Measurements from ENCODE around the gene DDR2. TPM values are rescaled to one million over a fixed set of nuclear protein-coding genes. Genes with fewer than 3 reads are reported as not detected.
"Not testable (repeated sequence)": the region's sequence is repeated elsewhere in the genome, so short reads cannot be mapped to it uniquely, and the experiment has no call there.

DDR2 gene
- total RNA-seq, 2 donors from 2014 or later = 75.1 to 80.3 TPM

DNA sequence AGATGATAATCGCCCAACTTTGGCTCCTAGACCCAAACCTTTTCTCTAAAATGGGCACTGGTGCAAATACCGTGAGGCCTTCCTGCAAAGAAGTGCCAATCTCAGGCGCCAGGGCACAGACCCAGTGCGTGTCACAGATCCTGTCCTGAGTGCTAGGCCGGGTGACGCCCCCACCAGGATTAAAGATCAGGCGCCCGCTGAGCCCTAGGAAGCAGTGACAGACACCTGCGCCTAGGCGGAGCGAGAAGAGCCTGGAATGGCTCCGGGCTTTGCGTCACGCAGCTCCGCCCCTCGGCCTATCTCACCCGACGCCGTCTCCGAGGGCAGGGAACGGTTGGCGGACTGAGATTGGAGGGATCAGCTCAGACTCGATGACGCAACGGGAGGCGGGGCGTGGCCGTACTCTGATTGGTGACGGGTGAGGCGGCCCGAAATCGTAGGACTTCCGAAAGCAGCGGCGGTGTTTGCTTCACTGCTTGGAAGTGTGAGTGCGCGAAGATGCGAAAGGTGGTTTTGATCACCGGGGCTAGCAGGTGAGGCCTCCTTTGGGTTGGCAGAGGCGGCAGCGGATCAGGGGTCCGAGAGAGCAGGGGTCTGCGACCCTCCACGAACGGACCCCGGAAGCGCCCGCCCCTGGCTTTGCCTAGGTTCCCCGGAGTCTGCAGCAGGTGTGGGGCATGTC lies 158.2 kb downstream of the DDR2 start, which contains the start of gene HSD17B7:
Gene HSD17B7 (plus strand): TSS at position 400 of the 682 bp plus-strand sequence. CDS start 99 bp downstream, at position 499.
- peak; percentile 79 for DNase-seq
- intact Hi-C loops (cut with DNase I) = loop anchor here in 1 of 2 donors (10.0 kb wide), 1 partner anchor 176 kb away; no protein-coding TSS in a partner anchor
- ATAC-seq = peak; percentile 100

- intact Hi-C loops (cut with DNase I) = loop anchor here in 1 of 2 donors (10.0 kb wide), 1 partner anchor 176 kb away; no protein-coding TSS in a partner anchor
- ATAC-seq = peak; percentile 14 to 44
- DNase-seq = not testable (repeated sequence)
Observed at GRCh38 chr1:162790985-162791357, 158.7 kb downstream of the DDR2 start.

- DNase-seq, ATAC-seq: not testable (repeated sequence)
- intact Hi-C loops (cut with DNase I) = loop anchor here in 1 of 2 donors (10.0 kb wide), 1 partner anchor 179 kb away; no protein-coding TSS in a partner anchor
Observed at GRCh38 chr1:162794284-162794683, 162.0 kb downstream of the DDR2 start.

DNA sequence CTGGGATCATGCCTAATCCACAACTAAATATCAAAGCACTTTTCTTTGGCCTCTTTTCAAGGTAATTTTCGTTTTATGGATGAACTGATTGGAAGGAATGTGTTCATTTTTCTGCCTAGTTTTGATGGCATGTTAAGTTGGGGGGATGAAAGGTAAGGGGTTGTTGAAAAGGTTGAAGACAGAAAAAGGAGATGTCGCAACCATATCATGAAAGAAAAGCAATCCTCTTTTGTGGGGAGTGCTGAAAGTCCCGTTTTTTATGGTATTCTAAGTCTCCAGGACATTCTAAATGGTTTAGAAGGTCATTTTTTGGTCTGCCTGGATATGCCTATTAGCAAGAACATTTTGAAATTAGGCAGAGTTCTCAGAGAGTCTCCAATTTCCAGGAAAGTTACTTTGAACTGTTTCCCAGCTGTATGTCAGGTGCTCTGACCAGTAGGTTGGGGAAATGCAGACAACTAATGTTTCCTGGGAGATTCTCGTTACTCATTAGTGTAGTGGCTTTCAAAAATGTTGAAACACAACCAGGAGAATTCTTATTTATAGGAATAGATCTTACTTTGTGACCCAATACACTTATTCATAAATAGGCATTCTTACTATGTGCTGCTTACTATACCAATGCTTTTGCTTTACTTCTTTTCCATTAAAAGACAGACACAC lies 164.5 kb downstream of the DDR2 start:
- intact Hi-C loops (cut with DNase I) = loop anchor here in 1 of 2 donors (10.0 kb wide), 1 partner anchor 182 kb away; no protein-coding TSS in a partner anchor

DNA sequence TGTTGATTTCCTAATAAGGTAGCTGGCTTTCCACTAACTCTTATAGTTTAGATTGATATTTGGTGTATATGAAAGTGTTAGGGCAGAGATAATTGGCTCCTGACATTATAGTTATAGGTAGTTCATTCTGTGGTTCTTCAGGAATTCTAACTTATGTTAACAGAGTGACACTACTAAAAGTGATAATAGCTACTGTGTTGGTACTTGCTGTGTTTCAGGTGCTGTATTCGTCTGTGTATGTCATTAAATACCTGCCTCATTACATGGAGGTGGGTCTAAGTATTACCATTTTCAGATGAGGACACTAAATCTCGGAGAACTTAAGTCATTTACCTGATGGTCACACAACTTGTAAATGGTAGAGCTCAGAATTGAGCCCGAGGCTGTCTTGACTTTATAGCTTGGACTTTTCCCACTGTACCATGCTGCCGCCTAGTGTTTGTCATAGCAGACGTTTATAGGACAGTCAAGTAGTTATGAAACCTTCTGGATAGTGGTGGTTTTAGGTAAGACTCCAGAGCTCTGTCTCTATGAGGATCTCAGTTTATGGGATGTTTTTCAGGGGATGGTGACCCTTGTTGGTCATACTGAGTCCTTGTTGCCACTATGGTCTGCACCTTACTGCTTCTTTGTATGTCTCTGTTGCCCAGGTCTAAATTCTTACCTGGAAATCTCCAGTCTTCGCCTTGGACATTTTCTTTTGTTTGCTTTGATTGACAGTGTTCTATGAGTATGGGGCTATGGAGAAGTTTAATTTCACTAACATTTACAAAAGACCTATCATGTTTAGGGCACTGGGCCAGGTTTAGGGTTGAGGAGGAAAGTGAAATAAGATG lies 167.9 kb downstream of the DDR2 start:
- DNase-seq = peak; percentile 59
- peak; percentile 89 to 95 for ATAC-seq
- intact Hi-C loops (cut with DNase I) = loop anchor here (2.0 to 10.0 kb wide), 2 partner anchors 185 to 187 kb away; no protein-coding TSS in a partner anchor

More for the DNA sequence above, 164.5 kb downstream of the DDR2 start:
- DNase-seq, ATAC-seq: not testable (repeated sequence)

- ATAC-seq; intact Hi-C loops (cut with DNase I); DNase-seq: not testable (repeated sequence)
Observed at GRCh38 chr1:162807503-162807902, 175.2 kb downstream of the DDR2 start.

- intact Hi-C loops (cut with DNase I); ATAC-seq; DNase-seq: not testable (repeated sequence)
Observed at GRCh38 chr1:162812357-162812756, 180.1 kb downstream of the DDR2 start.

DNA sequence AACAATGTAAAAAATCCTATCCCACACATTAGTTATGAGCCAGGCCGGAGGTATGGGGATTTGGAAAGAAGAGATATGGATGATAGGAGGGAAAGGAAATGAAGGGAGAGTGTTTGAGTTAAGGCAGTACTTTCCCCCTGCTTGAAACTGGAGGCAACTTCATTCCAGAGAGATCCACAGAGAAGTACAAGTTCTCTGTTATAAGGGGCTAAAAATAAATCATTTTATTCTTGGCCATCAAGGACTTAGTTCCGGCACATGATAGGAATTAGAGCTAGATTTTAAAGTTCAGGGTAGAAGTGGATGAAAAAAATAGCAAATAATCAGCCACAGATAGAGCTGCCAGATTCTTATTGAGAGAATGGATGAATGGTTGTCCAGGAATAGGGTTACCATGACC lies 185.9 kb downstream of the DDR2 start:
- intact Hi-C loops (cut with DNase I); DNase-seq: not testable (repeated sequence)
- ATAC-seq = peak in 1 of 2 donors; percentile 31

DNA sequence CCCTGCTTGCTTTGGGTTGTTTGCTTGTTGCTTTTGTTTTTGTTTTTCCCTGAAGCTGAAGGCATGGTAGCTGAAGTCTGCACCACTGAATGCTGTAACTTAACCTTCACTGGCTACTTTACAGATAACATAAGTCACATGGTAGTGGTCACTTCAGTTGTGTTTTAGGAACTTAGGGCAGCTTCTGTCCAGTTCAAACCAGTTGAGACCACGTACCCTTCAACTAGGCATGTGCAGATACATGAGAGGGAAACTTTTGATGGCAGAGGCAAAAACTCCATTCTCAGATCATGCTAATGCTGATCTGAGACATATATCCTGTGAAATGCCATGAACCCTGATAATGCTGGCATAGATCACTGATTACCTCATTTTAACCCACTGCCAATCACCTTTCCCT lies 186.4 kb downstream of the DDR2 start:
- intact Hi-C loops (cut with DNase I); ATAC-seq; DNase-seq: not testable (repeated sequence)

DNA sequence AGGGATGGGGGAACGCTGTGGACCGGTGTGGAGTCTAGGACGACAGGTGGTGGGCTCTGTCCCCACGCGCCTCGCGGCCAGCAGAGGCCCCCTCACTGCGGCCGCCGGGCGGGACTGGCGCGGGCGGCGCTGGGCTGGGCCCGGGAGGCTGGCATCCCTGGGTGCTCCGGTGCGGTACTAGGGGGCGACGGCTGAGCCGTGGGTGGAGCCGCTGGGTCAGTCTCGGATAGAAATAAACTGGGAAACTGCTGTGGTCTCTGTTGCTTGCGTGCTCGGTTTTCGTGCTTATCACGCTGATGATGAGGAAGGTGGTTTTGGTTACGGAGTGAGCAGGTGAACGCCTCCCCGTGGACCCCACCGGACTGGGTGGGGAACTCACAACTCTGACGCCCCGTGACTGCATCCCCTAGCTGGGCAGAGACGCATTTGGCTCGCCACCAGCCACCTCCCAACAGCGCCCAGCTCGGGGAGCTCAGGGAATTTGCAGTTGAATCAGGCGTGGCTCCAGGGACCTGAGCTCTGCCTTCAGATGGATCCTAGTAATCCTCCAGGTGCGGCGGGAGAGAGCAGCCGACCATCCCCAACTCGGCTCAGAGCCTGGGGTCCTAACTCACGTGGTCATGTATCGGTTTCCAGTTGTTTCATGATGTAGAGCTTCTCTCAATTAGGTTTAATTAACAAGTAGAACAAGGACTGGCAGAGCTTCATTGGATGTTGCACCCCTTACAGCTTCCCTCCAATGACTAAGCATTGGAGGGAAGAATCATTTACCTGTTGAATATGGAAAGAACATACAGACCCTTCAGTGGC lies 190.3 kb downstream of the DDR2 start:
- ATAC-seq = peak; percentile 80 to 82

DNA sequence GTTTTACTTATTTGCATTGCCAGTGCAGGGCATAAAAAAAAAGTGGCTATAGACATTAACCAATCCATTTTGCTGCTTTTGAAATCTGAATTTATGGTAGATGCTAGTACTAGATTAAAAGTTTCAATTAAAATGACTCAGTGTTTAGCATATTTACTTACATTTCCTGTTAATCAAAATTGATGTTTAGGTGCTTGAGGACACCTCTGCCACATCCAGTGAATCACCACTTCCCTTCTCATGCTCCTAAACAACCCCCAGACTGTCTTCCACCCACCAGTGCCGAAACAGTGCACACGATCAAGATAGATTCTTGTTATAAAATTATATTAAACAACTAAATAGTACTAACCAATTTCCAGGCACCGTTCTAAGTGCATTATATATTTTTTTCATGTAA lies 191.0 kb downstream of the DDR2 start:
- intact Hi-C loops (cut with DNase I) = no loop called here
- ATAC-seq (no peak), DNase-seq (no peak)

More for the DNA sequence above, 190.3 kb downstream of the DDR2 start:
- peak; percentile 27 for DNase-seq
- intact Hi-C loops (cut with DNase I) = no loop called here

DNA sequence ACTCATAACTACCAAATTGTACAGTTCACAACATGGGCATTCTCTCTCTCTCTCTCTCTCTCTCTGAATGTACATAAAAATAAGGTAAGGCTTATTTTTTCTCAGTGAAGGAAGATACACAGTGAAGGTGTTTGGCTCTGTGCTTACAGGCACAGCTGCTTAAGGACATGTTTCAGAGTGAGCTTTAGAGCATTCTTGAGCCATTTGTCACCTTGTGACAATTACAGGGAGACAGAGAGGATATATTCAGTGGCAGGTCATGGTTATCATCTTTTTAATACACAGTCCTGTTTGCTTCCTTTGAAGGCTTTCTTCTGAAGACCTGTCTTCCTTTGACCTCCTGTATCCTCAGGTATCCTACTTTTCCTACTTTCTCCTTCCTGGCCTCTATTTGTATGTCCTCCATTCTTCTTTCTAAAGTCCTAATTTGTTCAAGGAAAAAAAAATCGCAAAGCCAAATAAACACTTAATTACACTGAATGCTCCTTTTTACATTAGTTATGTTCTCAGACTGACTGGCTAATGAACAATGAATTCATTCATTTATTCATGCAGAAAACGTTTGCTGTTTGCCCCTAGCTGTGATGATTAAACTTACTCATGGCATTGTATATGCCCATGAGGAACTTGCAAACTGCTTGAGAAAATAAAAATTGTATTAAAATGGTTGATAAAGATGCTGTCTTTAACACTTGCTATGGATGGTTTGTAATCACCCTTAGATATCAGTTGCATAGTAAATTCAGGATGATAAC lies 191.7 kb downstream of the DDR2 start:
- ATAC-seq (no peak), DNase-seq (no peak)
- intact Hi-C loops (cut with DNase I) = no loop called here

GRCh38 chr1:162829268-162829667 lies 197.0 kb downstream of the DDR2 start:
- no peak for DNase-seq

GRCh38 chr1:162832470-162832869 lies 200.2 kb downstream of the DDR2 start:
- ATAC-seq (no peak), DNase-seq (no peak)
- intact Hi-C loops (cut with DNase I) = no loop called here

More at GRCh38 chr1:162829268-162829667, 197.0 kb downstream of the DDR2 start:
- no peak for ATAC-seq
- intact Hi-C loops (cut with DNase I) = no loop called here

GRCh38 chr1:162835157-162835899 lies 203.1 kb downstream of the DDR2 start:
- intact Hi-C loops (cut with DNase I) = no loop called here
- ATAC-seq (no peak), DNase-seq (no peak)
